Measurements from ENCODE around the gene CENPT.

CENPT gene

GRCh38 chr16:67884684-67885083, 37.2 kb upstream of the CENPT start, which contains the start of gene NRN1L:
TSS of gene NRN1L (plus strand) at chr16:67884885. CDS start at chr16:67884904, 19 bp downstream.
- DNase-seq, result no peak
- Histone ChIP-seq H3K27me3 (replicated peaks; ENCODE audit: control insufficient read depth, insufficient read depth, low read length, poor library complexity, severe bottlenecking) (no peaks in the 10 kb centered on the region), H3K4me3 (ENCODE audit: insufficient read depth, low read depth, low read length, poor library complexity, severe bottlenecking) (no peak within 1 kb of the TSS), H3K4me1 (ENCODE audit: control insufficient read depth, insufficient read depth, low read length, poor library complexity, severe bottlenecking) (no peaks in the 10 kb centered on the region), H3K9me3 (ENCODE audit: control insufficient read depth, low read length) (no peaks in the 10 kb centered on the region), H3K36me3 (ENCODE audit: control insufficient read depth, insufficient read depth, low read length) (peaks cover 61% of the 10 kb centered on the region), H3K27ac (ENCODE audit: insufficient read depth, low read length, poor library complexity, severe bottlenecking) (no peak within 1 kb of the TSS)

- no peaks in the 10 kb centered on the region for H3K4me1 ChIP-seq (ENCODE audit: control insufficient read depth, insufficient read depth, low read length, poor library complexity, severe bottlenecking)
- H3K9me3 ChIP-seq (ENCODE audit: control insufficient read depth, low read length), result no peaks in the 10 kb centered on the region
- H3K4me3 ChIP-seq (ENCODE audit: insufficient read depth, low read depth, low read length, poor library complexity, severe bottlenecking), result no peak overlapping the region
- peaks cover 70% of the 10 kb centered on the region for H3K36me3 ChIP-seq (ENCODE audit: control insufficient read depth, insufficient read depth, low read length)
- no peaks in the 10 kb centered on the region for H3K27me3 ChIP-seq (replicated peaks; ENCODE audit: control insufficient read depth, insufficient read depth, low read length, poor library complexity, severe bottlenecking)
- peak; percentile 48 to 59 (median 54) for DNase-seq
- H3K27ac ChIP-seq (ENCODE audit: insufficient read depth, low read length, poor library complexity, severe bottlenecking), result no peak overlapping the region
Measured at GRCh38 chr16:67883872-67884261, 36.4 kb upstream of the CENPT start.

GRCh38 chr16:67883146-67883871, 35.8 kb upstream of the CENPT start:
- peaks cover 75% of the 10 kb centered on the region for H3K36me3 ChIP-seq (ENCODE audit: control insufficient read depth, insufficient read depth, low read length)
- H3K27ac ChIP-seq (ENCODE audit: insufficient read depth, low read length, poor library complexity, severe bottlenecking), result no peak overlapping the region
- DNase-seq, result no peak
- no peaks in the 10 kb centered on the region for H3K9me3 ChIP-seq (ENCODE audit: control insufficient read depth, low read length)
- H3K4me3 ChIP-seq (ENCODE audit: insufficient read depth, low read depth, low read length, poor library complexity, severe bottlenecking), result no peak overlapping the region
- no peaks in the 10 kb centered on the region for H3K27me3 ChIP-seq (replicated peaks; ENCODE audit: control insufficient read depth, insufficient read depth, low read length, poor library complexity, severe bottlenecking)
- H3K4me1 ChIP-seq (ENCODE audit: control insufficient read depth, insufficient read depth, low read length, poor library complexity, severe bottlenecking), result no peaks in the 10 kb centered on the region

GRCh38 chr16:67882374-67883145, 35.1 kb upstream of the CENPT start:
- Histone ChIP-seq H3K27ac (ENCODE audit: insufficient read depth, low read length, poor library complexity, severe bottlenecking) (no peak overlapping the region), H3K4me1 (ENCODE audit: control insufficient read depth, insufficient read depth, low read length, poor library complexity, severe bottlenecking) (no peaks in the 10 kb centered on the region), H3K27me3 (replicated peaks; ENCODE audit: control insufficient read depth, insufficient read depth, low read length, poor library complexity, severe bottlenecking) (no peaks in the 10 kb centered on the region), H3K4me3 (ENCODE audit: insufficient read depth, low read depth, low read length, poor library complexity, severe bottlenecking) (no peak overlapping the region), H3K36me3 (ENCODE audit: control insufficient read depth, insufficient read depth, low read length) (peaks cover 83% of the 10 kb centered on the region), H3K9me3 (ENCODE audit: control insufficient read depth, low read length) (no peaks in the 10 kb centered on the region)
- DNase-seq, result no peak

- no peaks in the 10 kb centered on the region for H3K27me3 ChIP-seq (replicated peaks; ENCODE audit: control insufficient read depth, insufficient read depth, low read length, poor library complexity, severe bottlenecking)
- H3K27ac ChIP-seq (ENCODE audit: insufficient read depth, low read length, poor library complexity, severe bottlenecking), result no peak overlapping the region
- H3K4me1 ChIP-seq (ENCODE audit: control insufficient read depth, insufficient read depth, low read length, poor library complexity, severe bottlenecking), result peaks cover 3% of the 10 kb centered on the region
- peaks cover 89% of the 10 kb centered on the region for H3K36me3 ChIP-seq (ENCODE audit: control insufficient read depth, insufficient read depth, low read length)
- no peak for DNase-seq
- H3K9me3 ChIP-seq (ENCODE audit: control insufficient read depth, low read length), result no peaks in the 10 kb centered on the region
- no peak overlapping the region for H3K4me3 ChIP-seq (ENCODE audit: insufficient read depth, low read depth, low read length, poor library complexity, severe bottlenecking)
Measured at GRCh38 chr16:67881621-67882161, 34.2 kb upstream of the CENPT start.

- Histone ChIP-seq H3K27me3 (replicated peaks; ENCODE audit: control insufficient read depth, insufficient read depth, low read length, poor library complexity, severe bottlenecking) (no peaks in the 10 kb centered on the region), H3K4me3 (ENCODE audit: insufficient read depth, low read depth, low read length, poor library complexity, severe bottlenecking) (no peak overlapping the region), H3K27ac (ENCODE audit: insufficient read depth, low read length, poor library complexity, severe bottlenecking) (no peak overlapping the region), H3K36me3 (ENCODE audit: control insufficient read depth, insufficient read depth, low read length) (peaks cover 95% of the 10 kb centered on the region), H3K4me1 (ENCODE audit: control insufficient read depth, insufficient read depth, low read length, poor library complexity, severe bottlenecking) (peaks cover 9% of the 10 kb centered on the region), H3K9me3 (ENCODE audit: control insufficient read depth, low read length) (no peaks in the 10 kb centered on the region)
- DNase-seq, result no peak
Measured at GRCh38 chr16:67880584-67880983, 33.1 kb upstream of the CENPT start.

- Histone ChIP-seq H3K4me3 (ENCODE audit: insufficient read depth, low read depth, low read length, poor library complexity, severe bottlenecking) (no peak overlapping the region), H3K9me3 (ENCODE audit: control insufficient read depth, low read length) (no peaks in the 10 kb centered on the region), H3K27ac (ENCODE audit: insufficient read depth, low read length, poor library complexity, severe bottlenecking) (no peak overlapping the region), H3K27me3 (replicated peaks; ENCODE audit: control insufficient read depth, insufficient read depth, low read length, poor library complexity, severe bottlenecking) (no peaks in the 10 kb centered on the region), H3K36me3 (ENCODE audit: control insufficient read depth, insufficient read depth, low read length) (peaks cover 91% of the 10 kb centered on the region), H3K4me1 (ENCODE audit: control insufficient read depth, insufficient read depth, low read length, poor library complexity, severe bottlenecking) (peaks cover 13% of the 10 kb centered on the region)
- DNase-seq, result no peak
Measured at GRCh38 chr16:67879936-67880335, 32.4 kb upstream of the CENPT start.

- no peak for DNase-seq
- H3K36me3 ChIP-seq (ENCODE audit: control insufficient read depth, insufficient read depth, low read length), result peaks cover 86% of the 10 kb centered on the region
- no peaks in the 10 kb centered on the region for H3K9me3 ChIP-seq (ENCODE audit: control insufficient read depth, low read length)
- peaks cover 18% of the 10 kb centered on the region for H3K4me1 ChIP-seq (ENCODE audit: control insufficient read depth, insufficient read depth, low read length, poor library complexity, severe bottlenecking)
- H3K4me3 ChIP-seq (ENCODE audit: insufficient read depth, low read depth, low read length, poor library complexity, severe bottlenecking), result no peak overlapping the region
- no peaks in the 10 kb centered on the region for H3K27me3 ChIP-seq (replicated peaks; ENCODE audit: control insufficient read depth, insufficient read depth, low read length, poor library complexity, severe bottlenecking)
- H3K27ac ChIP-seq (ENCODE audit: insufficient read depth, low read length, poor library complexity, severe bottlenecking), result no peak overlapping the region
Measured at GRCh38 chr16:67879462-67879861, 32.0 kb upstream of the CENPT start.

- no peak for DNase-seq
- Histone ChIP-seq H3K9me3 (ENCODE audit: control insufficient read depth, low read length) (no peaks in the 10 kb centered on the region), H3K4me1 (ENCODE audit: control insufficient read depth, insufficient read depth, low read length, poor library complexity, severe bottlenecking) (peaks cover 24% of the 10 kb centered on the region), H3K36me3 (ENCODE audit: control insufficient read depth, insufficient read depth, low read length) (peaks cover 80% of the 10 kb centered on the region), H3K27me3 (replicated peaks; ENCODE audit: control insufficient read depth, insufficient read depth, low read length, poor library complexity, severe bottlenecking) (no peaks in the 10 kb centered on the region), H3K4me3 (ENCODE audit: insufficient read depth, low read depth, low read length, poor library complexity, severe bottlenecking) (no peak overlapping the region), H3K27ac (ENCODE audit: insufficient read depth, low read length, poor library complexity, severe bottlenecking) (no peak overlapping the region)
Measured at GRCh38 chr16:67878846-67879245, 31.4 kb upstream of the CENPT start.

GRCh38 chr16:67878232-67878631, 30.7 kb upstream of the CENPT start:
- DNase-seq, result no peak
- peaks cover 74% of the 10 kb centered on the region for H3K36me3 ChIP-seq (ENCODE audit: control insufficient read depth, insufficient read depth, low read length)
- no peak overlapping the region for H3K27ac ChIP-seq (ENCODE audit: insufficient read depth, low read length, poor library complexity, severe bottlenecking)
- no peak overlapping the region for H3K4me3 ChIP-seq (ENCODE audit: insufficient read depth, low read depth, low read length, poor library complexity, severe bottlenecking)
- no peaks in the 10 kb centered on the region for H3K27me3 ChIP-seq (replicated peaks; ENCODE audit: control insufficient read depth, insufficient read depth, low read length, poor library complexity, severe bottlenecking)
- no peaks in the 10 kb centered on the region for H3K9me3 ChIP-seq (ENCODE audit: control insufficient read depth, low read length)
- peaks cover 28% of the 10 kb centered on the region for H3K4me1 ChIP-seq (ENCODE audit: control insufficient read depth, insufficient read depth, low read length, poor library complexity, severe bottlenecking)
